ENCODE data around the gene ANKRD13C.
A peak's percentile ranks its signal among the peaks of the same experiment; 100 is the strongest.
"Not testable (repeated sequence)": the region's sequence is repeated elsewhere in the genome, so short reads cannot be mapped to it uniquely, and the experiment has no call there.

ANKRD13C gene

GRCh38 chr1:70354332-70355110 lies at the start of gene ANKRD13C:
TSS of gene ANKRD13C (minus strand) at chr1:70354722. CDS start at chr1:70354408, 314 bp downstream.
- peak within 1 kb of the TSS; percentile 96 for H3K27ac Mint-ChIP-seq
- H3K4me3 Mint-ChIP-seq: peak within 1 kb of the TSS; percentile 94
- peaks cover 28% of the 10 kb centered on the region for H3K4me1 Mint-ChIP-seq (ENCODE audit: low read depth)
- H3K9me3 Mint-ChIP-seq: no peaks in the 10 kb centered on the region
- no peaks in the 10 kb centered on the region for H3K27me3 Mint-ChIP-seq (ENCODE audit: low read depth)
- peaks cover 8% of the 10 kb centered on the region for H3K36me3 Mint-ChIP-seq (ENCODE audit: low read depth)

GRCh38 chr1:70403759-70404158 lies 49.2 kb upstream of the ANKRD13C start:
- Mint-ChIP-seq H3K27me3 (ENCODE audit: low read depth) (peaks cover 28% of the 10 kb centered on the region), H3K4me3 (no peak overlapping the region), H3K36me3 (ENCODE audit: low read depth) (no peaks in the 10 kb centered on the region), H3K9me3 (no peaks in the 10 kb centered on the region), H3K4me1 (ENCODE audit: low read depth) (no peaks in the 10 kb centered on the region), H3K27ac (no peak overlapping the region)

- no peak overlapping the region for H3K27ac Mint-ChIP-seq
Observed at GRCh38 chr1:70401974-70402373, 47.5 kb upstream of the ANKRD13C start.

GRCh38 chr1:70400335-70400734 lies 45.8 kb upstream of the ANKRD13C start:
- H3K4me3 Mint-ChIP-seq: no peak overlapping the region
- no peaks in the 10 kb centered on the region for H3K36me3 Mint-ChIP-seq (ENCODE audit: low read depth)
- H3K4me1 Mint-ChIP-seq (ENCODE audit: low read depth): no peaks in the 10 kb centered on the region
- peaks cover 22% of the 10 kb centered on the region for H3K27me3 Mint-ChIP-seq (ENCODE audit: low read depth)
- no peak overlapping the region for H3K27ac Mint-ChIP-seq
- H3K9me3 Mint-ChIP-seq: no peaks in the 10 kb centered on the region

More at GRCh38 chr1:70401974-70402373, 47.5 kb upstream of the ANKRD13C start:
- peaks cover 26% of the 10 kb centered on the region for H3K27me3 Mint-ChIP-seq (ENCODE audit: low read depth)
- H3K4me1 Mint-ChIP-seq (ENCODE audit: low read depth): no peaks in the 10 kb centered on the region
- no peaks in the 10 kb centered on the region for H3K9me3 Mint-ChIP-seq
- H3K36me3 Mint-ChIP-seq (ENCODE audit: low read depth): no peaks in the 10 kb centered on the region
- no peak overlapping the region for H3K4me3 Mint-ChIP-seq

- peaks cover 13% of the 10 kb centered on the region for H3K27me3 Mint-ChIP-seq (ENCODE audit: low read depth)
- no peak overlapping the region for H3K27ac Mint-ChIP-seq
- H3K4me3 Mint-ChIP-seq: no peak overlapping the region
- H3K4me1 Mint-ChIP-seq (ENCODE audit: low read depth): no peaks in the 10 kb centered on the region
- no peaks in the 10 kb centered on the region for H3K9me3 Mint-ChIP-seq
- no peaks in the 10 kb centered on the region for H3K36me3 Mint-ChIP-seq (ENCODE audit: low read depth)
Observed at GRCh38 chr1:70397013-70397412, 42.5 kb upstream of the ANKRD13C start.

- no peaks in the 10 kb centered on the region for H3K36me3 Mint-ChIP-seq (ENCODE audit: low read depth)
- no peaks in the 10 kb centered on the region for H3K9me3 Mint-ChIP-seq
- H3K4me1 Mint-ChIP-seq (ENCODE audit: low read depth): no peaks in the 10 kb centered on the region
- H3K27ac Mint-ChIP-seq: no peak overlapping the region
- no peak overlapping the region for H3K4me3 Mint-ChIP-seq
- H3K27me3 Mint-ChIP-seq (ENCODE audit: low read depth): peaks cover 13% of the 10 kb centered on the region
Observed at GRCh38 chr1:70396607-70397006, 42.1 kb upstream of the ANKRD13C start.

- Mint-ChIP-seq H3K36me3 (ENCODE audit: low read depth) (no peaks in the 10 kb centered on the region), H3K27me3 (ENCODE audit: low read depth) (peaks cover 28% of the 10 kb centered on the region), H3K4me1 (ENCODE audit: low read depth) (no peaks in the 10 kb centered on the region), H3K4me3 (no peak overlapping the region), H3K27ac (no peak overlapping the region), H3K9me3 (no peaks in the 10 kb centered on the region)
Observed at GRCh38 chr1:70392626-70393025, 38.1 kb upstream of the ANKRD13C start.

- Mint-ChIP-seq H3K27ac (no peak overlapping the region), H3K9me3 (no peaks in the 10 kb centered on the region), H3K27me3 (ENCODE audit: low read depth) (peaks cover 32% of the 10 kb centered on the region), H3K4me3 (no peak overlapping the region), H3K36me3 (ENCODE audit: low read depth) (no peaks in the 10 kb centered on the region), H3K4me1 (ENCODE audit: low read depth) (no peaks in the 10 kb centered on the region)
Observed at GRCh38 chr1:70387507-70387906, 33.0 kb upstream of the ANKRD13C start.

- no peak overlapping the region for H3K27ac Mint-ChIP-seq
- H3K4me3 Mint-ChIP-seq: no peak overlapping the region
- H3K27me3 Mint-ChIP-seq (ENCODE audit: low read depth): peaks cover 32% of the 10 kb centered on the region
- H3K9me3 Mint-ChIP-seq: no peaks in the 10 kb centered on the region
- H3K4me1 Mint-ChIP-seq (ENCODE audit: low read depth): no peaks in the 10 kb centered on the region
- H3K36me3 Mint-ChIP-seq (ENCODE audit: low read depth): no peaks in the 10 kb centered on the region
Observed at GRCh38 chr1:70386121-70386520, 31.6 kb upstream of the ANKRD13C start.

GRCh38 chr1:70385477-70385876 lies 31.0 kb upstream of the ANKRD13C start:
- no peak overlapping the region for H3K4me3 Mint-ChIP-seq
- no peaks in the 10 kb centered on the region for H3K36me3 Mint-ChIP-seq (ENCODE audit: low read depth)
- peaks cover 32% of the 10 kb centered on the region for H3K27me3 Mint-ChIP-seq (ENCODE audit: low read depth)
- H3K9me3 Mint-ChIP-seq: no peaks in the 10 kb centered on the region
- no peak overlapping the region for H3K27ac Mint-ChIP-seq
- no peaks in the 10 kb centered on the region for H3K4me1 Mint-ChIP-seq (ENCODE audit: low read depth)

GRCh38 chr1:70384542-70384941 lies 30.0 kb upstream of the ANKRD13C start:
- H3K36me3 Mint-ChIP-seq (ENCODE audit: low read depth): no peaks in the 10 kb centered on the region
- peaks cover 29% of the 10 kb centered on the region for H3K27me3 Mint-ChIP-seq (ENCODE audit: low read depth)
- no peak overlapping the region for H3K27ac Mint-ChIP-seq
- no peaks in the 10 kb centered on the region for H3K4me1 Mint-ChIP-seq (ENCODE audit: low read depth)
- H3K9me3 Mint-ChIP-seq: no peaks in the 10 kb centered on the region
- H3K4me3 Mint-ChIP-seq: no peak overlapping the region

- no peaks in the 10 kb centered on the region for H3K9me3 Mint-ChIP-seq
- no peaks in the 10 kb centered on the region for H3K36me3 Mint-ChIP-seq (ENCODE audit: low read depth)
- H3K27me3 Mint-ChIP-seq (ENCODE audit: low read depth): peaks cover 20% of the 10 kb centered on the region
- H3K4me1 Mint-ChIP-seq (ENCODE audit: low read depth): no peaks in the 10 kb centered on the region
- H3K4me3 Mint-ChIP-seq: no peak overlapping the region
- no peak overlapping the region for H3K27ac Mint-ChIP-seq
Observed at GRCh38 chr1:70383483-70383882, 29.0 kb upstream of the ANKRD13C start.

- Mint-ChIP-seq H3K36me3 (ENCODE audit: low read depth) (no peaks in the 10 kb centered on the region), H3K27ac (no peak overlapping the region), H3K9me3 (no peaks in the 10 kb centered on the region), H3K4me1 (ENCODE audit: low read depth) (no peaks in the 10 kb centered on the region), H3K27me3 (ENCODE audit: low read depth) (peaks cover 14% of the 10 kb centered on the region), H3K4me3 (no peak overlapping the region)
Observed at GRCh38 chr1:70382682-70383081, 28.2 kb upstream of the ANKRD13C start.

- H3K27ac Mint-ChIP-seq: no peak overlapping the region
- no peak overlapping the region for H3K4me3 Mint-ChIP-seq
- H3K4me1 Mint-ChIP-seq (ENCODE audit: low read depth): no peaks in the 10 kb centered on the region
- no peaks in the 10 kb centered on the region for H3K27me3 Mint-ChIP-seq (ENCODE audit: low read depth)
- no peaks in the 10 kb centered on the region for H3K9me3 Mint-ChIP-seq
- no peaks in the 10 kb centered on the region for H3K36me3 Mint-ChIP-seq (ENCODE audit: low read depth)
Observed at GRCh38 chr1:70376196-70376595, 21.7 kb upstream of the ANKRD13C start.

- H3K4me3 Mint-ChIP-seq; H3K4me1 Mint-ChIP-seq (ENCODE audit: low read depth); H3K27me3 Mint-ChIP-seq (ENCODE audit: low read depth): not testable (repeated sequence)
Observed at GRCh38 chr1:70373580-70373979, 19.1 kb upstream of the ANKRD13C start.

More at GRCh38 chr1:70373580-70373979, 19.1 kb upstream of the ANKRD13C start:
- not testable (repeated sequence) for H3K9me3 Mint-ChIP-seq; H3K27ac Mint-ChIP-seq; H3K36me3 Mint-ChIP-seq (ENCODE audit: low read depth)

Measured in T-helper 1 cell treated with Interleukin-12 subunit alpha and Interleukin-12 subunit beta and Interleukin-4 antibody, amounts not matched to agents 30 μg/mL and 1 μg/mL, for 36 hours (primary cell).